ENCODE results near the gene FARSB.

The FARSB gene

DNA sequence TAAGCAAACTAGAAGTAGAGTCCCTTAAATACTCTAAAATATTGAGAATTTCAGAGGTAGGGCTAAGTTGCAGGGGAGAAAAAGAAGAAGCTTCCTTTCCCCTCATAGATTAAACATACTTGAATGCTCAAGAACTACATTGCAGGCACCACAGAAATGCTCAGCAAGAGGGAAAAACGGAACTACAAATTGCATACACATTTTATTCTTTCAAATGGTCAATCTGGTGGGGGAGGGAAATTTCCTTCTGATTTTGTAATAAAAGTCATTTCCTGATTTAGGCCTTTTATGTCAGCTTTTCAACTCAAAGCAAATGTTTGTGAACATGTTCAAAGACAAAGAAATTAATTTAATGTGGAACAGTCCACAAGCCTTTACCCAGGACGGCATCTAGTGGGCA is 33.0 kb downstream of the FARSB start:
- DNase-seq (ENCODE audit: low read depth): no peak
- TF ChIP-seq, protein P1, sequence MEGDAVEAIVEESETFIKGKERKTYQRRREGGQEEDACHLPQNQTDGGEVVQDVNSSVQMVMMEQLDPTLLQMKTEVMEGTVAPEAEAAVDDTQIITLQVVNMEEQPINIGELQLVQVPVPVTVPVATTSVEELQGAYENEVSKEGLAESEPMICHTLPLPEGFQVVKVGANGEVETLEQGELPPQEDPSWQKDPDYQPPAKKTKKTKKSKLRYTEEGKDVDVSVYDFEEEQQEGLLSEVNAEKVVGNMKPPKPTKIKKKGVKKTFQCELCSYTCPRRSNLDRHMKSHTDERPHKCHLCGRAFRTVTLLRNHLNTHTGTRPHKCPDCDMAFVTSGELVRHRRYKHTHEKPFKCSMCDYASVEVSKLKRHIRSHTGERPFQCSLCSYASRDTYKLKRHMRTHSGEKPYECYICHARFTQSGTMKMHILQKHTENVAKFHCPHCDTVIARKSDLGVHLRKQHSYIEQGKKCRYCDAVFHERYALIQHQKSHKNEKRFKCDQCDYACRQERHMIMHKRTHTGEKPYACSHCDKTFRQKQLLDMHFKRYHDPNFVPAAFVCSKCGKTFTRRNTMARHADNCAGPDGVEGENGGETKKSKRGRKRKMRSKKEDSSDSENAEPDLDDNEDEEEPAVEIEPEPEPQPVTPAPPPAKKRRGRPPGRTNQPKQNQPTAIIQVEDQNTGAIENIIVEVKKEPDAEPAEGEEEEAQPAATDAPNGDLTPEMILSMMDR (IDR thresholded peaks at IDR 0.05; ENCODE audit: insufficient read depth, low read depth, low read length, missing control alignments): no peak
- H3K4me3 ChIP-seq (ENCODE audit: low read depth, low read length): no peak overlapping the region

DNA sequence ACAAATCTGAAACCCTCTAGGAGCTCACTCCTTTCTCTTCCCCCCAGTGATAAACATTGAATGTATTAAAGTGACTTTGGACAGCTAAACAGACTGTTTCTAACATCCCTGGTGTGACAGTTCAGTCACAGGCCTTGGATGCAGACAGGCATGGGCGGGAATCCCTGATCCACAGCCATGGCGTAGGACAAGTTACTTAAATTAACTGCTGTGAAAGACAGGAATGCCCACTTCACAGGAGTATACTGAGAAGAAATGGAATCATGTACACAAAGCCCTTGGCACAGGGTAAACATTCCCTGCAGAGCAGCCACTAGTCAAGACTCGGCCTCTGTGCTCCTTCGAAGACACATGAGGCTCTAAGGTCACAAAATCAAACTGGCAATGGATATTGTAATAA is 34.0 kb downstream of the FARSB start:
- no peak overlapping the region for H3K4me3 ChIP-seq (ENCODE audit: low read depth, low read length)
- DNase-seq (ENCODE audit: low read depth): no peak
- TF ChIP-seq, protein P1 (IDR thresholded peaks at IDR 0.05; ENCODE audit: insufficient read depth, low read depth, low read length, missing control alignments): no peak

DNA sequence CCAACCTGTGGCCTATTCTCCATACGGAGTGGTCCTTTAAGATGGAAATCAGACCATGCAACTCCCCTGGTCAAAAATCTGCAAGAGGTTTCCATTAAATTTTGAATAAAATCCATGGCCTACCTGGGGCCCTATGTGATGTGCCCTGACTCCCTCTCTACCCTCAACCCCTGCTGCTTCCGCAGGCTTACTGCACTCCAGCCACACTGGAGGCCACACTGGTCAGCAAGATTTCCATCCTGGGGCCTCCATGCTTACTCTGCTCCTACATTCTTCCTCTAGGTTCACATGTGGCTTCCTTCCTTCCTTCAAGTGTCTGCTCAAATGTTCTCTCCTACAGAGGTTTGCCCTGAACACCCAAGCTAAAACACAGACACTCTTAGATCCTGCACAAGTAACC is 40.6 kb downstream of the FARSB start:
- H3K4me3 ChIP-seq (ENCODE audit: low read depth, low read length): no peak overlapping the region
- no peak for DNase-seq (ENCODE audit: low read depth)
- TF ChIP-seq, protein P1 (IDR thresholded peaks at IDR 0.05; ENCODE audit: insufficient read depth, low read depth, low read length, missing control alignments): no peak

DNA sequence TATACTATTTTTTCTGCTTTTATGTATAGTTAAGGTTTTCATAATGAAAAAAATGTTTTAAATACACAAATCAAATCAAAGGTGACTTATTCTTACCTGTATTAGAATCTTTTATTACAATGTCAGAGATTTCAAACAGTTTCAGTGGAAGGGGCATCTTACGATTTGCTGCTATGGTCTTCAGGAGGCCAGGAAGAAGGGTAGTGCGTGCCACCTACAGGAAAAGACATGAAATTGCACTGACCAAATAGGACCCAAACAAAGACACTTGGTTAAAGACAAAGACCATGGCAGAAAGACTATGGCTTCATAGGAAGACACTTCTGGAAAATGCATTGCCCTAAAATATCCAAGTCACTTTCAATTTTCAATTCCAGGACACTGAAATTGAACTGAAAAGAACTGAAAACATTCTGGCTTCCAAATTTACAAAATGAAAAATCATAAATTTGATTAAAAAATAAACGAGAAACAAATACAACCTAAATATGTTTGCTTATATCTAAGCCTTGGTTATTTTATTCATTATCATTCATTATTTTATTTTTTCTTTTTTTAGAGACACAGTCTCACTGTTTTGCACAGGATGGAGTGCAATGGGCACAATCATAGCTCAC is 42.1 kb downstream of the FARSB start:
- H3K4me3 ChIP-seq (ENCODE audit: low read depth, low read length): no peak overlapping the region
- peak; percentile 57 for DNase-seq (ENCODE audit: low read depth)
- TF ChIP-seq, protein P1 (IDR thresholded peaks at IDR 0.05; ENCODE audit: insufficient read depth, low read depth, low read length, missing control alignments): peak; percentile 61

DNA sequence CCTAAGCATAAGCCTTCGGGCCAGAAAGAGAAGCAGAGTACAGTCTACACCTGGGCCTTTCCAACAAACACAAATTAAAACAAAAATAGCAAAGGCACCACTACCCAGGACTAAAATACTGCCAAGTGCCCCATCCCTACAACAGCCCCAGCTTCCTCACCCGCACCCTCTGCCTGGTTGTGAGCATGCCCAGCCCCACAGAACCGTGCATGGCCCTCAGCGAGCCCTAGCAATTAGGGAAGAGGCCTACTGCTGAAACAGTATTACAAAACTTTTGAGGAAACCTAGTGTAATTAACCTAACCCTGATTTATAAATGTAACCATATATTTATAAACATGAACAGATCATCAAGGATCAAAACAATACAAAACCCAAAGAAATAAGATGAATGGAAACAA is 44.2 kb downstream of the FARSB start:
- H3K4me3 ChIP-seq (ENCODE audit: low read depth, low read length): no peak overlapping the region
- TF ChIP-seq, protein P1 (IDR thresholded peaks at IDR 0.05; ENCODE audit: insufficient read depth, low read depth, low read length, missing control alignments): no peak
- no peak for DNase-seq (ENCODE audit: low read depth)

DNA sequence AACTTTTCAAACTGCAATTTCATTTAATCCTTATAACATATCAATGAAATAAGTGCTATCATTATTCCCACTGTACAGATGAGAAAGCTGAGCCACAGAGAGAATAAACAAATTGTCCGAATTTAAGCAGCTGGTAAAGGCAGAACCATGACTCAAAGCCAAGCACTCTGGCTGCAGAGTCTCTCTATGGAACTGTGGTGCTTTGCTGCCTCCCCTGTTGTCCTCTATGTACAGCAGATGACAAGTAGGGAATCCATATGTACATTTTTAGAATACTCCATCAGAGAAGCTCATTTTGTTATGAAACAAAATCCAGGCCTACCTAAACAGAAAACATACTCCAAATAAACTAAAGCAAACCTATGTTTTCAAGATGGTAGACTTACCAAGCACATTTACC is 45.1 kb downstream of the FARSB start:
- no peak overlapping the region for H3K4me3 ChIP-seq (ENCODE audit: low read depth, low read length)
- DNase-seq (ENCODE audit: low read depth): no peak
- TF ChIP-seq, protein P1 (IDR thresholded peaks at IDR 0.05; ENCODE audit: insufficient read depth, low read depth, low read length, missing control alignments): no peak

DNA sequence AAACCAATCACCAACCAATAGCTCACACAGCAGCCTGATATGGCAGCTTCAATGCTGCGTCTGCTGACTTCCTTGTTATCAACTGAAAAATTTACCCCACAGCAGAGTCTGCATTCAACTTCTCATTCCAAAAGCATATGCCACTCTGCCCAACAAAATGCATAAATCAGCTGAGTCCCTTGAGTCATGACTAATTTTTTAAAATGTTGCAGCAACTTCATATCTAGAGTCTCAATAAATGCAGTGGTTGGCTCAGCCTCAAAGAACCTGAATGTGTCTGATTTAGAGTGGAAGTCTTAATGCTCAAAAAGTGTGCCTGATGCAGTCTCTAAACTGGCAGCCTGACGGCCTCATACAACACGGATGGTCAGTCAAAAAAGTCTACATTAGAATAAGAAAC is 46.5 kb downstream of the FARSB start:
- no peak for DNase-seq (ENCODE audit: low read depth)
- TF ChIP-seq, protein P1 (IDR thresholded peaks at IDR 0.05; ENCODE audit: insufficient read depth, low read depth, low read length, missing control alignments): no peak
- no peak overlapping the region for H3K4me3 ChIP-seq (ENCODE audit: low read depth, low read length)

All from GM12865 (cell line).